22Rv1 (cell line): ENCODE measurements around the gene SAAL1.

Experiments used
- CTCF ChIP-seq: fragments of 450-650 bp; IDR thresholded peaks from 2 replicates; pipeline ENCODE4 v1.5.1; 2017; ENCODE audit warnings: mild to moderate bottlenecking
- ZFX ChIP-seq: fragments of 450-650 bp; IDR thresholded peaks from 2 replicates; pipeline ENCODE4 v1.6.1; 2017; ENCODE audit warnings: antibody characterized with exemption, borderline replicate concordance

- TF ChIP-seq CTCF = peak; percentile 92
- TF ChIP-seq ZFX = no peak
Observed at GRCh38 chr11:18115360-18116127, 9.7 kb upstream of the SAAL1 start.
